Measurements from ENCODE around the gene AGL.
A peak's percentile ranks its signal among the peaks of the same experiment; 100 is the strongest.
"Not testable (repeated sequence)": the region's sequence is repeated elsewhere in the genome, so short reads cannot be mapped to it uniquely, and the experiment has no call there.

AGL gene

GRCh38 chr1:99851850-99852454 is 1.8 kb downstream of the AGL start:
- H4K20me1 ChIP-seq (ENCODE audit: insufficient read depth, low read length, poor library complexity, severe bottlenecking), result no peaks in the 10 kb centered on the region
- no peaks in the 10 kb centered on the region for H3K36me3 ChIP-seq (ENCODE audit: insufficient read depth, low read length)
- no peak for TF ChIP-seq CTCF (conservative IDR thresholded peaks at IDR 0.05; ENCODE audit: low read length)
- H2AFZ ChIP-seq (ENCODE audit: low read length), result no peak overlapping the region
- H3K4me3 ChIP-seq (ENCODE audit: low read length, poor library complexity, severe bottlenecking), result peak overlapping the region; percentile 86
- no peaks in the 10 kb centered on the region for H3K9me2 ChIP-seq (replicated peaks; ENCODE audit: low read depth, low read length)
- no peak overlapping the region for H3K9ac ChIP-seq (ENCODE audit: low read depth, low read length, poor library complexity, severe bottlenecking)
- peaks cover 22% of the 10 kb centered on the region for H3K79me2 ChIP-seq (ENCODE audit: insufficient read depth, low read length)
- H3K9me3 ChIP-seq (ENCODE audit: insufficient read depth, low read depth, low read length), result no peaks in the 10 kb centered on the region
- no peaks in the 10 kb centered on the region for H3F3A ChIP-seq (ENCODE audit: low read depth)
- peaks cover 34% of the 10 kb centered on the region for H3K4me1 ChIP-seq (ENCODE audit: insufficient read depth, low read length, poor library complexity, severe bottlenecking)
- no peaks in the 10 kb centered on the region for H3K27me3 ChIP-seq (ENCODE audit: insufficient read depth, low read length, poor library complexity, severe bottlenecking)
- H3K4me2 ChIP-seq (ENCODE audit: low read depth, low read length, poor library complexity, severe bottlenecking), result peak overlapping the region; percentile 88

- H2AFZ ChIP-seq (ENCODE audit: low read length), result no peak overlapping the region
- H3K36me3 ChIP-seq (ENCODE audit: insufficient read depth, low read length), result no peaks in the 10 kb centered on the region
- peak overlapping the region; percentile 86 for H3K4me3 ChIP-seq (ENCODE audit: low read length, poor library complexity, severe bottlenecking)
- H3K4me1 ChIP-seq (ENCODE audit: insufficient read depth, low read length, poor library complexity, severe bottlenecking), result peaks cover 34% of the 10 kb centered on the region
- peaks cover 22% of the 10 kb centered on the region for H3K79me2 ChIP-seq (ENCODE audit: insufficient read depth, low read length)
- H4K20me1 ChIP-seq (ENCODE audit: insufficient read depth, low read length, poor library complexity, severe bottlenecking), result no peaks in the 10 kb centered on the region
- no peaks in the 10 kb centered on the region for H3K9me3 ChIP-seq (ENCODE audit: insufficient read depth, low read depth, low read length)
- H3F3A ChIP-seq (ENCODE audit: low read depth), result no peaks in the 10 kb centered on the region
- H3K9ac ChIP-seq (ENCODE audit: low read depth, low read length, poor library complexity, severe bottlenecking), result no peak overlapping the region
- no peaks in the 10 kb centered on the region for H3K9me2 ChIP-seq (replicated peaks; ENCODE audit: low read depth, low read length)
- no peaks in the 10 kb centered on the region for H3K27me3 ChIP-seq (ENCODE audit: insufficient read depth, low read length, poor library complexity, severe bottlenecking)
- H3K4me2 ChIP-seq (ENCODE audit: low read depth, low read length, poor library complexity, severe bottlenecking), result peak overlapping the region; percentile 88
- TF ChIP-seq CTCF (conservative IDR thresholded peaks at IDR 0.05; ENCODE audit: low read length) (no peak), EZH2phosphoT487 (IDR thresholded peaks at IDR 0.05; ENCODE audit: borderline replicate concordance) (no peak)
These were observed 2.5 kb downstream of the AGL start for GRCh38 chr1:99852648-99853047.

GRCh38 chr1:99855914-99856450 is 5.8 kb downstream of the AGL start:
- peaks cover 23% of the 10 kb centered on the region for H3K4me1 ChIP-seq (ENCODE audit: insufficient read depth, low read length, poor library complexity, severe bottlenecking)
- no peak overlapping the region for H3K9ac ChIP-seq (ENCODE audit: low read depth, low read length, poor library complexity, severe bottlenecking)
- H3K4me2 ChIP-seq (ENCODE audit: low read depth, low read length, poor library complexity, severe bottlenecking), result no peak overlapping the region
- no peaks in the 10 kb centered on the region for H4K20me1 ChIP-seq (ENCODE audit: insufficient read depth, low read length, poor library complexity, severe bottlenecking)
- no peaks in the 10 kb centered on the region for H3K9me3 ChIP-seq (ENCODE audit: insufficient read depth, low read depth, low read length)
- no peak overlapping the region for H2AFZ ChIP-seq (ENCODE audit: low read length)
- TF ChIP-seq EZH2phosphoT487 (IDR thresholded peaks at IDR 0.05; ENCODE audit: borderline replicate concordance) (no peak), CTCF (conservative IDR thresholded peaks at IDR 0.05; ENCODE audit: low read length) (no peak)
- H3F3A ChIP-seq (ENCODE audit: low read depth), result no peaks in the 10 kb centered on the region
- peaks cover 15% of the 10 kb centered on the region for H3K79me2 ChIP-seq (ENCODE audit: insufficient read depth, low read length)
- no peaks in the 10 kb centered on the region for H3K9me2 ChIP-seq (replicated peaks; ENCODE audit: low read depth, low read length)
- no peaks in the 10 kb centered on the region for H3K27me3 ChIP-seq (ENCODE audit: insufficient read depth, low read length, poor library complexity, severe bottlenecking)
- H3K4me3 ChIP-seq (ENCODE audit: low read length, poor library complexity, severe bottlenecking), result no peak overlapping the region
- no peaks in the 10 kb centered on the region for H3K36me3 ChIP-seq (ENCODE audit: insufficient read depth, low read length)

GRCh38 chr1:99857041-99857440 is 6.9 kb downstream of the AGL start:
- peaks cover 12% of the 10 kb centered on the region for H3K4me1 ChIP-seq (ENCODE audit: insufficient read depth, low read length, poor library complexity, severe bottlenecking)
- H4K20me1 ChIP-seq (ENCODE audit: insufficient read depth, low read length, poor library complexity, severe bottlenecking); H3K79me2 ChIP-seq (ENCODE audit: insufficient read depth, low read length); H2AFZ ChIP-seq (ENCODE audit: low read length); H3K4me3 ChIP-seq (ENCODE audit: low read length, poor library complexity, severe bottlenecking); H3K9me3 ChIP-seq (ENCODE audit: insufficient read depth, low read depth, low read length); H3K9me2 ChIP-seq (replicated peaks; ENCODE audit: low read depth, low read length); H3K9ac ChIP-seq (ENCODE audit: low read depth, low read length, poor library complexity, severe bottlenecking); H3K4me2 ChIP-seq (ENCODE audit: low read depth, low read length, poor library complexity, severe bottlenecking); H3K36me3 ChIP-seq (ENCODE audit: insufficient read depth, low read length); H3F3A ChIP-seq (ENCODE audit: low read depth); H3K27me3 ChIP-seq (ENCODE audit: insufficient read depth, low read length, poor library complexity, severe bottlenecking): not testable (repeated sequence)

All from Loucy (cell line).